PFSK-1 (cell line): ENCODE measurements around the gene FOXO3.

ENCODE experiments used
- FOXP2 ChIP-seq: optimal IDR thresholded peaks from 2 replicates; pipeline ENCODE3; 2011; ENCODE audit warnings: borderline replicate concordance, control low read depth, inconsistent platforms; ENCODE audit not compliant: insufficient read depth; ENCODE audit errors: extremely low read length, extremely low read depth
- POLR2AphosphoS5 ChIP-seq: IDR thresholded peaks from 2 replicates; pipeline ENCODE4 v1.6.1; 2012; ENCODE audit warnings: low read depth, mild to moderate bottlenecking, control low read depth, low read length, moderate library complexity
- SIN3A ChIP-seq: IDR thresholded peaks from 2 replicates; pipeline ENCODE4 v1.6.1; 2012; ENCODE audit warnings: mild to moderate bottlenecking, low read length, moderate library complexity, borderline replicate concordance; ENCODE audit not compliant: insufficient read depth
- TAF1 ChIP-seq: IDR thresholded peaks from 2 replicates; pipeline ENCODE4 v1.6.1; 2012; ENCODE audit warnings: low read length, control low read depth, borderline replicate concordance; ENCODE audit not compliant: insufficient read depth
- TF ChIP-seq, protein P1 (sequence below), 2 experiments: IDR thresholded peaks; 2 replicates each; pipeline versions ENCODE4 v1.6.1 to v1.8.0; 2011 to 2012; ENCODE audit warnings: low read depth in 2 of 2, low read length in 2 of 2, control low read depth in 1 of 2, inconsistent platforms in 1 of 2, mild to moderate bottlenecking in 1 of 2, moderate library complexity in 1 of 2; ENCODE audit not compliant: insufficient read depth in 1 of 2

FOXO3 gene

DNA sequence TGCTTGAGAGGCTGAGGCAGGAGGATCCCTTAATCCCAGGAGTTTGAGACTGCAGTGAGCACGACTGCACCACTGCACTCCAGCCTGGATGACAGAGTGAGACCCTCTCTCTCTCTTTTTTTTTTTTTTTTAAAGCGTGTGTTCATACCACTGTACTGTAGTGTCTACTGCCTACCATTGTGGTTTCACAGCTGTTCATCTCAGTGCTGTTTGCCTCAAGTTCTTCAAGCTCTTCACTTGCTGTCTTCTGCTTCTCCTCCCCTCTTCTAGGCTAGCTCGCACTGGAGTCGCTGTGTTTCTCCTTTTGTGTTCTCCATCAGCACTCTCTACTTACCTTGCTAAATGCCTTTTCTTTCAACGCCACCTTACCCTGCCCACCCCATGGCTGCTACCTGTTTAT, 7.4 kb downstream of the FOXO3 start:
- no peak for TF ChIP-seq TAF1
- no peak for TF ChIP-seq SIN3A
- TF ChIP-seq POLR2AphosphoS5 = no peak
- no peak for TF ChIP-seq FOXP2
- TF ChIP-seq, protein P1, sequence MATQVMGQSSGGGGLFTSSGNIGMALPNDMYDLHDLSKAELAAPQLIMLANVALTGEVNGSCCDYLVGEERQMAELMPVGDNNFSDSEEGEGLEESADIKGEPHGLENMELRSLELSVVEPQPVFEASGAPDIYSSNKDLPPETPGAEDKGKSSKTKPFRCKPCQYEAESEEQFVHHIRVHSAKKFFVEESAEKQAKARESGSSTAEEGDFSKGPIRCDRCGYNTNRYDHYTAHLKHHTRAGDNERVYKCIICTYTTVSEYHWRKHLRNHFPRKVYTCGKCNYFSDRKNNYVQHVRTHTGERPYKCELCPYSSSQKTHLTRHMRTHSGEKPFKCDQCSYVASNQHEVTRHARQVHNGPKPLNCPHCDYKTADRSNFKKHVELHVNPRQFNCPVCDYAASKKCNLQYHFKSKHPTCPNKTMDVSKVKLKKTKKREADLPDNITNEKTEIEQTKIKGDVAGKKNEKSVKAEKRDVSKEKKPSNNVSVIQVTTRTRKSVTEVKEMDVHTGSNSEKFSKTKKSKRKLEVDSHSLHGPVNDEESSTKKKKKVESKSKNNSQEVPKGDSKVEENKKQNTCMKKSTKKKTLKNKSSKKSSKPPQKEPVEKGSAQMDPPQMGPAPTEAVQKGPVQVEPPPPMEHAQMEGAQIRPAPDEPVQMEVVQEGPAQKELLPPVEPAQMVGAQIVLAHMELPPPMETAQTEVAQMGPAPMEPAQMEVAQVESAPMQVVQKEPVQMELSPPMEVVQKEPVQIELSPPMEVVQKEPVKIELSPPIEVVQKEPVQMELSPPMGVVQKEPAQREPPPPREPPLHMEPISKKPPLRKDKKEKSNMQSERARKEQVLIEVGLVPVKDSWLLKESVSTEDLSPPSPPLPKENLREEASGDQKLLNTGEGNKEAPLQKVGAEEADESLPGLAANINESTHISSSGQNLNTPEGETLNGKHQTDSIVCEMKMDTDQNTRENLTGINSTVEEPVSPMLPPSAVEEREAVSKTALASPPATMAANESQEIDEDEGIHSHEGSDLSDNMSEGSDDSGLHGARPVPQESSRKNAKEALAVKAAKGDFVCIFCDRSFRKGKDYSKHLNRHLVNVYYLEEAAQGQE (IDR thresholded peaks at IDR 0.05; ENCODE audit: insufficient read depth in 1 of 2, low read depth in 2 of 2, low read length in 2 of 2) = no peak

GRCh38 chr6:108568551-108569305, 8.0 kb downstream of the FOXO3 start:
- TF ChIP-seq TAF1 (no peak), SIN3A (no peak), POLR2AphosphoS5 (no peak), FOXP2 (no peak)
- TF ChIP-seq, protein P1 (IDR thresholded peaks at IDR 0.05; ENCODE audit: insufficient read depth in 1 of 2, low read depth in 2 of 2, low read length in 2 of 2) = no peak

- no peak for TF ChIP-seq FOXP2
- TF ChIP-seq, protein P1 (IDR thresholded peaks at IDR 0.05; ENCODE audit: insufficient read depth in 1 of 2, low read depth in 2 of 2, low read length in 2 of 2) = no peak
- no peak for TF ChIP-seq POLR2AphosphoS5
- no peak for TF ChIP-seq SIN3A
- TF ChIP-seq TAF1 = no peak
Measured at GRCh38 chr6:108570517-108570916, 9.8 kb downstream of the FOXO3 start.

DNA sequence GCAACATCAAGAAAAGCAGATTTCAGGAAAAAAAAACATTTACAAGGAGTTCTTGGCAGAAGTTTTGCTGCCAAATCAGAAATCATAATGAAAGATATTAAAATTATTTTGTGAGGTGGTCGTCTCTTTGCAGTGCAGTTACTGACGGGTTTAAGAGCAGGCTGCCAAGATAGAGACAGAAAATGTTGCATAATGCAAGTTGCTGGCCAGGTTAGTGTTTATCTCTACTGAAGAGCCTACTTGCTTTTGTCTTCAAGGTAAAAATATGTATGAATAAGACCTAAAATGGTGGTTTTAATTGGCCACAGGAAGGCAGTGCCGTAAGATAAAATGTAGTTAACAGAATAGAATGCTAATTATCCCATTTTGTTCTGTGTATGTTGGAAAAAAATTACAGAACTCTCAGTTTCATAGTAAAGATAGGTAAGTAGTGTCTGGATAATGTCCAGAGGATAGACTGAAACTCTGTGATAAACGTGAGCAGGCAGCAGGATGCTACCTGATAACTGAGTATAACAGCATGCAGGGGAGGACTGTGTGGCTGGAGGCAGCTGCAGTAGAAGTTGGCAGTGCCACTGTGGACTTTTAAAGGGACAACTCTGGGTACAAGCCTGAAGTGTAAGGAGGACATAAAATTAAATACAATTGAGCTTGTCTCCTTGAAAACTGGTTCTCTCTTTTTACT, 13.9 kb downstream of the FOXO3 start:
- no peak for TF ChIP-seq FOXP2
- no peak for TF ChIP-seq TAF1
- TF ChIP-seq POLR2AphosphoS5 = no peak

DNA sequence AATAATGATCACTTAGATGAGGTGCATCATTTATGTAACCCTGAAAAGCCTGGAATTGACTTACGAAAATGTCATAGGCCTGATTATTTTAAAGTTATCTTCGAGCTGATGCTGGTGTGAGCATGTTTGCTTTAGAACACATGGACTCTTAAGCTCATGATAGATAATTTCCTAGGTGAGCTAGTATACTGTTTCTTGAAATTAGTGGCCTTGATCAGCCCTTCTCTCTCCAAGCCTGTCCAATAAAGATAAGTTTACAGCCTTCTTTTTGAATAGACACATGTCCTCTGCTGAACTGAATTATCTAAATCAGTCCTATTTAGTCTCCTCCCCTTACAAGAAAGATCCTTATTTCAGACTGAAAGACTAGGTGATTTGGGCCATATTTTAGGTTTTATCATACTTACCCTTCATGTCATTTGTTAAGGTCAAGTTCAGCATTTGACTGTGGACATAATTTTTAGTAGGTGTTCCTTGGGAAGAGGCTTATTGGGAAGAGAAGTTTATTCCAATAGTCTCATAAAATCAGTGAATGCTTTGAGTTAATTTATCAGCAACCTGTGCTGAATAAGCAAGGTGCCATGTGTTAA, 15.3 kb downstream of the FOXO3 start:
- TF ChIP-seq POLR2AphosphoS5 (no peak), SIN3A (no peak), TAF1 (no peak), FOXP2 (no peak)
- TF ChIP-seq, protein P1 (IDR thresholded peaks at IDR 0.05; ENCODE audit: insufficient read depth in 1 of 2, low read depth in 2 of 2, low read length in 2 of 2) = no peak
